ENCODE results near the gene GRK4. TPM values are rescaled to one million over a fixed set of nuclear protein-coding genes. Genes with fewer than 3 reads are reported as not detected.

The GRK4 gene
- total and polyA plus RNA-seq, 2 of the 8 experiments (the other 6 are each of a cell fraction or from before 2014, with no cell fraction given), result 0.77 to 1.8 TPM

DNA sequence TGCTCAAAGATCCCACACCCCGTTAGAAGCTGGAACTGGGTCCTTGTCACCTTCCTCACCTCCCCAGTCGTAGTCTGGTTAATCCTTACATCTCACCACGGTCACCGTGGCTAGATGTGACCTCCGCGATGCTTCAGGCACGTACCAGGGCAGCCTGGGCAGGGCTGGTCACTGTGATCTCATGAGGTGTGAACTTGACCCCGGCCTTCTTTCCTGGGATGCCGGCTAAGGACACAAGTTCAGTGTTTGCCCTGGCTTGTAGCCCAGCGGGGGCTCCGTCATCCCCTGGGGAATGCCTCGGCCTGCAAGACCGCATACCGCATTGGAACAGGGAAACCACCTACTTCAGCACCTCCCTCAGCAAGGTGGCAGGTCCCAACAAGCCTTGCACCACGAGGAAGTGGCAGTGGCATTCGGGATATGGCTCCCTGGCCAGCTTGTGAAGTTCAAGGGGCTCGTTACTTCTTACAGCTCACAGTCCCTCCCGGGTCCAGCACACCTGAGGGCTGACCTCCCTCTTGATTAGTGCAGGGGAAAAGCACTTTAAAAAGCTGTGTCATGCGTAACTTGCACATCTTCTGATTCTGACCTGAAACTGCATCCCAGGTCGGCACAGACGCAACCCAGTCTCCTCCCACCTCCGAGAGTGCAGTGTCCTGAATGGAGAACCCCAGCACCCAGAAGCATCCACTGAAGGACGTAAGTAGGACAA is 26.1 kb upstream of the GRK4 start:
- Histone ChIP-seq H2BK20ac (ENCODE audit: low read length) (no peak overlapping the region), H3K9ac (replicated peaks in 1 of 4; ENCODE audit: extremely low read depth in 1 of 4, low read depth in 3 of 4, low read length in 3 of 4) (no peak overlapping the region), H3K79me1 (ENCODE audit: low read depth, low read length) (peaks cover 10% of the 10 kb centered on the region), H4K5ac (ENCODE audit: insufficient read length, low read depth, low read length) (no peak overlapping the region), H4K8ac (ENCODE audit: extremely low read depth, insufficient read depth, low read length) (no peak overlapping the region), H2AFZ (ENCODE audit: low read length) (no peak overlapping the region), H3K14ac (ENCODE audit: insufficient read length) (no peak overlapping the region), H4K20me1 (replicated peaks in 1 of 2; ENCODE audit: control insufficient read depth in 1 of 2, insufficient read depth in 2 of 2, low read length in 2 of 2) (peaks cover 12 to 32% of the 10 kb centered on the region in 2 experiments), H3K18ac (ENCODE audit: extremely low read depth, low read length) (no peak overlapping the region), H2BK5ac (ENCODE audit: low read depth, low read length) (no peak overlapping the region), H3K23me2 (ENCODE audit: low read depth, low read length) (peaks cover 15% of the 10 kb centered on the region), H3K56ac (replicated peaks; ENCODE audit: insufficient read length, low read depth, low read length) (no peak overlapping the region), H3K27ac (ENCODE audit: low read depth, low read length) (peak overlapping the region; percentile 29; the same call in 1 of the 2 replicates), H3K4me2 (ENCODE audit: insufficient read depth in 1 of 2, low read depth in 2 of 2, low read length in 2 of 2) (no peak overlapping the region; a peak in 1 of 4 replicates), H2BK120ac (replicated peaks; ENCODE audit: low read depth, low read length) (no peak overlapping the region), H3K4ac (replicated peaks; ENCODE audit: insufficient read length, low read depth, low read length) (no peak overlapping the region), H3K27me3 (replicated peaks in 1 of 4; ENCODE audit: control insufficient read depth in 3 of 4, extremely low read depth in 1 of 4, insufficient read depth in 3 of 4, low read length in 3 of 4) (no peaks in the 10 kb centered on the region), H3K23ac (ENCODE audit: insufficient read length) (no peak overlapping the region), H4K91ac (replicated peaks; ENCODE audit: insufficient read length, low read length) (no peak overlapping the region), H3K4me1 (replicated peaks in 1 of 4; ENCODE audit: control insufficient read depth in 3 of 4, insufficient read depth in 4 of 4, low read length in 3 of 4) (peaks cover 0 to 14% (median 7%) of the 10 kb centered on the region in 4 experiments; a peak in 6 of 7 replicates), H3K79me2 (ENCODE audit: control insufficient read depth in 1 of 2, insufficient read depth in 2 of 2, low read length in 2 of 2) (peaks cover 0 to 19% of the 10 kb centered on the region in 2 experiments; a peak in 2 of 4 replicates), H3K36me3 (ENCODE audit: control insufficient read depth in 2 of 4, insufficient read depth in 4 of 4, low read length in 3 of 4) (peaks cover 29 to 50% (median 37%) of the 10 kb centered on the region in 4 experiments), H3K9me3 (ENCODE audit: insufficient read depth in 2 of 2, low read depth in 1 of 2, low read length in 1 of 2) (no peaks in the 10 kb centered on the region; a peak in 1 of 4 replicates), H2BK15ac (ENCODE audit: low read length) (no peak overlapping the region), H2AK5ac (ENCODE audit: low read depth, low read length) (no peak overlapping the region), H2BK12ac (ENCODE audit: low read depth, low read length) (no peak overlapping the region), H3K4me3 (ENCODE audit: extremely low read depth in 1 of 4, insufficient read depth in 2 of 4, low read depth in 3 of 4, low read length in 4 of 4) (no peak overlapping the region)
- DNase-seq (ENCODE audit: low read depth in 1 of 2, low spot score in 2 of 2), result no peak
- ChIA-PET POLR2A (ENCODE audit: partially characterized antibody) (interaction anchor here (0.7 to 6.0 kb wide), 7 partner anchors 9 to 174 kb away, joined by 3 to 45 read pairs (median 5); no protein-coding TSS in a partner anchor), CTCF (ENCODE audit: partially characterized antibody) (interaction anchor here (0.9 to 2.0 kb wide), 5 partner anchors 9 to 27 kb away, joined by 4 to 9 read pairs (median 4); no protein-coding TSS in a partner anchor)
- no peak for FAIRE-seq
- 82% methylated on average over 23 of the region's 23 CpGs; no CpG with 5 or more reads in 1 of the 2 experiments for WGBS, 2 experiments (ENCODE audit: extremely low coverage in 1 of 2, insufficient coverage in 1 of 2, insufficient read length in 1 of 2, insufficient replicate concordance in 2 of 2, low coverage in 1 of 2, low lambda C conversion rate in 2 of 2, missing lambda C conversion rate in 1 of 2)
- TF ChIP-seq TEAD4 (IDR thresholded peaks at IDR 0.05; ENCODE audit: low read depth, low read length) (peak; percentile 42; the same call in 1 of the 2 replicates), SP1 (IDR thresholded peaks at IDR 0.05; ENCODE audit: low read depth, low read length) (no peak), POLR2AphosphoS5 (IDR thresholded peaks at IDR 0.05; ENCODE audit: low read depth, low read length) (peak; percentile 70)
